ENCODE data around the gene UGT1A8.

GRCh38 chr2:233671290-233672161, 54.1 kb downstream of the UGT1A8 start, which contains the start of gene UGT1A9:
- TF ChIP-seq, protein P1, sequence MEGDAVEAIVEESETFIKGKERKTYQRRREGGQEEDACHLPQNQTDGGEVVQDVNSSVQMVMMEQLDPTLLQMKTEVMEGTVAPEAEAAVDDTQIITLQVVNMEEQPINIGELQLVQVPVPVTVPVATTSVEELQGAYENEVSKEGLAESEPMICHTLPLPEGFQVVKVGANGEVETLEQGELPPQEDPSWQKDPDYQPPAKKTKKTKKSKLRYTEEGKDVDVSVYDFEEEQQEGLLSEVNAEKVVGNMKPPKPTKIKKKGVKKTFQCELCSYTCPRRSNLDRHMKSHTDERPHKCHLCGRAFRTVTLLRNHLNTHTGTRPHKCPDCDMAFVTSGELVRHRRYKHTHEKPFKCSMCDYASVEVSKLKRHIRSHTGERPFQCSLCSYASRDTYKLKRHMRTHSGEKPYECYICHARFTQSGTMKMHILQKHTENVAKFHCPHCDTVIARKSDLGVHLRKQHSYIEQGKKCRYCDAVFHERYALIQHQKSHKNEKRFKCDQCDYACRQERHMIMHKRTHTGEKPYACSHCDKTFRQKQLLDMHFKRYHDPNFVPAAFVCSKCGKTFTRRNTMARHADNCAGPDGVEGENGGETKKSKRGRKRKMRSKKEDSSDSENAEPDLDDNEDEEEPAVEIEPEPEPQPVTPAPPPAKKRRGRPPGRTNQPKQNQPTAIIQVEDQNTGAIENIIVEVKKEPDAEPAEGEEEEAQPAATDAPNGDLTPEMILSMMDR (IDR thresholded peaks at IDR 0.05), result no peak
- no peak for TF ChIP-seq POLR2A (IDR thresholded peaks at IDR 0.05)

All from heart left ventricle (tissue), 13 donors.